ENCODE results near the gene KCNQ4. TPM values are rescaled to one million over a fixed set of nuclear protein-coding genes. Genes with fewer than 3 reads are reported as not detected.

The KCNQ4 gene
- total and polyA plus RNA-seq, 10 of the 15 experiments (the other 5 are each of a cell fraction or from before 2014, with no cell fraction given): 0.04 to 0.18 (median 0.08) TPM; not detected in 2

DNA sequence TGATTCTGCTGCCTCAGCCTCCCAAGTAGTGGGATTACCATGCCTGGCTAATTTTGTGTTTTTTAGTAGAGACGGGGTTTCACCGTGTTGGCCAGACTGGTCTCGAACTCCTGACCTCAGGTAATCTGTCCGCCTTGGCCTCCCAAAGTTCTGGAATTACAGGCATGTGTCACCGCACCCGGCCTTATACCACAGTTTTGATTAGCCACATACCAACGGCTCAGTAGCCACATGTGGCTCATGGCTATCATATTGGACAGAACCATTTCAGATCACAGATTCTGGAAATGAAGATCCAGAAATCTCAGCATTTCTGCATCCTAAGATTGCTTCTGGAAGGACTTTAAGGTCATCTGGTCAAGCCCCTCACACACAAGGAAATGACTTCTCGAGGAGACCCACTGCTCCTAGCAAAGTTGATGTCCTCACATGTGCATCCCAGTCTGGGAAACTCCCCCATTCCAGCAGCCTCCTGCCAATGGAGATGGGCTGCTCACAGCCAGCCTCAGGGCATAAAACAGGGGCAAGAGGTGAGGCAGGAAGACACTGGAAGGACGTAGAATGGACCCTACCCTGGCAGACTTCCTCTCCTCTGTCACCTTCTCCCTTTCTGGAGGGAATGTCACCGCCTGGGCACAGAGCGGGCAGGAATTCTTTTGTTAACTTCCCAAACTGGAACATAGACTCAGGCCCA lies 96.0 kb downstream of the KCNQ4 start:
- BruUV-seq (replicated peaks): no TSS peak
- ATAC-seq (no peak), DNase-seq (ENCODE audit: low read depth, low spot score) (no peak), FAIRE-seq (no peak)
- no peak overlapping the region for H2AFZ ChIP-seq (ENCODE audit: control insufficient read depth, low read depth, low read length)
- no peaks in the 10 kb centered on the region; a peak in 1 of 4 replicates for H3K27me3 ChIP-seq (replicated peaks in 1 of 2; ENCODE audit: control insufficient read depth in 2 of 2, insufficient read depth in 2 of 2, low read length in 1 of 2)
- no peaks in the 10 kb centered on the region for H4K20me1 ChIP-seq (ENCODE audit: control insufficient read depth, insufficient read depth)
- no peaks in the 10 kb centered on the region for H3K79me2 ChIP-seq (ENCODE audit: control insufficient read depth, insufficient read depth, low read length)
- in situ Hi-C loops (cut with MboI) (no loop called here), intact Hi-C loops (cut with micrococcal nuclease; ENCODE audit: unreplicated experiment) (no loop called here)
- ChIA-PET POLR2A (no interaction called here), RAD21 (ENCODE audit: unreplicated experiment) (no interaction called here), SMC1A (ENCODE audit: uncharacterized antibody, unreplicated experiment) (interaction anchor here (0.6 kb wide), 1 partner anchor 513 kb away, joined by 3 read pairs; no protein-coding TSS in a partner anchor), CTCF (no interaction called here)
- WGBS (ENCODE audit: insufficient coverage, insufficient replicate concordance, low lambda C conversion rate, missing lambda C conversion rate): 47% methylated on average over 11 of the region's 11 CpGs
- H3K4me2 ChIP-seq (ENCODE audit: control insufficient read depth, insufficient read depth): no peak overlapping the region
- no peaks in the 10 kb centered on the region for H3K36me3 ChIP-seq (ENCODE audit: control insufficient read depth in 2 of 2, insufficient read depth in 2 of 2, low read length in 1 of 2)
- peaks cover 3% of the 10 kb centered on the region; the same call in 1 of the 2 replicates for H3K4me1 ChIP-seq (ENCODE audit: control insufficient read depth, insufficient read depth, low read length)
- H3K9ac ChIP-seq (ENCODE audit: control insufficient read depth, insufficient read depth, low read length): no peak overlapping the region
- TF ChIP-seq IKZF1 (conservative IDR thresholded peaks at IDR 0.05) (no peak), POLR2AphosphoS2 (IDR thresholded peaks at IDR 0.05; ENCODE audit: low read depth, low read length) (no peak), MXI1 (IDR thresholded peaks at IDR 0.05; ENCODE audit: low read depth, low read length) (no peak), ZBED1 (IDR thresholded peaks at IDR 0.05; ENCODE audit: borderline replicate concordance) (no peak), PML (IDR thresholded peaks at IDR 0.05; ENCODE audit: low read length) (no peak), SUZ12 (IDR thresholded peaks at IDR 0.05; ENCODE audit: unreplicated experiment) (no peak), GATAD2B (conservative IDR thresholded peaks at IDR 0.05; ENCODE audit: low read depth) (no peak), SIN3A (IDR thresholded peaks at IDR 0.05; ENCODE audit: low read depth, low read length) (no peak), STAT1 (conservative IDR thresholded peaks at IDR 0.05) (no peak), ETV6 (conservative IDR thresholded peaks at IDR 0.05 in 1 of 2, IDR thresholded peaks at IDR 0.05 in 1 of 2; ENCODE audit: borderline replicate concordance in 1 of 2, low read depth in 1 of 2) (no peak), CBX3 (IDR thresholded peaks at IDR 0.05; ENCODE audit: borderline replicate concordance, low read depth) (no peak)
- TF ChIP-seq, protein P1, sequence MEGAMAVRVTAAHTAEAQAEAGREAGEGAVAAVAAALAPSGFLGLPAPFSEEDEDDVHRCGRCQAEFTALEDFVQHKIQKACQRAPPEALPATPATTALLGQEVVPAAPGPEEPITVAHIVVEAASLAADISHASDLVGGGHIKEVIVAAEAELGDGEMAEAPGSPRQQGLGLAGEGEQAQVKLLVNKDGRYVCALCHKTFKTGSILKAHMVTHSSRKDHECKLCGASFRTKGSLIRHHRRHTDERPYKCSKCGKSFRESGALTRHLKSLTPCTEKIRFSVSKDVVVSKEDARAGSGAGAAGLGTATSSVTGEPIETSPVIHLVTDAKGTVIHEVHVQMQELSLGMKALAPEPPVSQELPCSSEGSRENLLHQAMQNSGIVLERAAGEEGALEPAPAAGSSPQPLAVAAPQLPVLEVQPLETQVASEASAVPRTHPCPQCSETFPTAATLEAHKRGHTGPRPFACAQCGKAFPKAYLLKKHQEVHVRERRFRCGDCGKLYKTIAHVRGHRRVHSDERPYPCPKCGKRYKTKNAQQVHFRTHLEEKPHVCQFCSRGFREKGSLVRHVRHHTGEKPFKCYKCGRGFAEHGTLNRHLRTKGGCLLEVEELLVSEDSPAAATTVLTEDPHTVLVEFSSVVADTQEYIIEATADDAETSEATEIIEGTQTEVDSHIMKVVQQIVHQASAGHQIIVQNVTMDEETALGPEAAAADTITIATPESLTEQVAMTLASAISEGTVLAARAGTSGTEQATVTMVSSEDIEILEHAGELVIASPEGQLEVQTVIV (IDR thresholded peaks at IDR 0.05; ENCODE audit: borderline replicate concordance, partially characterized antibody): no peak
- no peak overlapping the region for H3K4me3 ChIP-seq
- peaks cover 7% of the 10 kb centered on the region; the same call in 2 of the 3 replicates for H3K9me3 ChIP-seq (replicated peaks; ENCODE audit: control insufficient read depth, insufficient read depth, low read length)
- no peak overlapping the region for H3K27ac ChIP-seq (ENCODE audit: control insufficient read depth, insufficient read depth)

Data from GM12878 (cell line).